Mucosa of descending colon (tissue), 3 donors: ENCODE data around the gene GPM6B. TPM values are rescaled to one million over a fixed set of nuclear protein-coding genes. Genes with fewer than 3 reads are reported as not detected.

Experiments used
- ATAC-seq: fragments of 200-7000 bp; cut with Tn5 transposase; one replicate; pipeline ENCODE4 v1.9.1; 2020; ENCODE audit warnings: mild to moderate bottlenecking, moderate library complexity
- DNase-seq, 3 donors: peaks; one replicate each; pipeline ENCODE4 v3.0.0-alpha.2; 2020
- H3K36me3 ChIP-seq: fragments of 200-600 bp; one replicate; pipeline ENCODE4 v1.8.0; 2021; ENCODE audit warnings: low read depth, mild to moderate bottlenecking
- H3K4me1 ChIP-seq: fragments of 200-600 bp; one replicate; pipeline ENCODE4 v1.8.0; 2021; ENCODE audit warnings: low read depth, mild to moderate bottlenecking
- H3K4me3 ChIP-seq: fragments of 200-600 bp; one replicate; pipeline ENCODE4 v1.8.0; 2021; ENCODE audit warnings: mild to moderate bottlenecking
- H3K9me3 ChIP-seq: fragments of 200-600 bp; one replicate; pipeline ENCODE4 v1.8.0; 2021; ENCODE audit warnings: mild to moderate bottlenecking
- CTCF ChIP-seq: fragments of 200-600 bp; IDR thresholded peaks from one replicate; pipeline ENCODE4 v1.8.0; 2022; ENCODE audit warnings: antibody characterized with exemption, mild to moderate bottlenecking
- intact Hi-C, 2 donors: fragments of 100-400 bp; cut with DNase I in 1 of 2; cut with micrococcal nuclease in 1 of 2; formaldehyde crosslinking; loops; one replicate each; pipeline versions ENCODE4 v1.11.0 to v1.11.1; 2022; cut with DNase I, micrococcal nuclease
- total RNA-seq, 3 donors: library from RNA; stranded (reverse); fragmentation: NEBNext Ultra II Directional in 2 of 3; extraction: Animal tissue kit (Norgen Biotek cat#: 25700) in 2 of 3; gene quantifications; one replicate each; pipeline versions ENCODE4 v1.2.1 to v1.2.4, GENCODE V29; 2021 to 2023
- donor health status: DM: no; HTN: no; CAD: no; lungs with moderate emphysema.
- donor health status: DM: no; HTN: no; CAD: no.
- donor health status: DM: no; HTN: yes; CAD: no.

Gene GPM6B
- total RNA-seq, 3 donors from 2014 or later, result 1.3 to 34.1 (median 4.4) TPM

GRCh38 chrX:13764281-13764680, 52.6 kb downstream of the GPM6B start:
- ATAC-seq, result no peak
- intact Hi-C loops, result no loop called here
- TF ChIP-seq CTCF, result no peak
- Histone ChIP-seq H3K4me3 (no peak overlapping the region), H3K9me3 (no peaks in the 10 kb centered on the region), H3K4me1 (no peaks in the 10 kb centered on the region), H3K36me3 (no peaks in the 10 kb centered on the region)
- no peak for DNase-seq

- Histone ChIP-seq H3K9me3 (no peaks in the 10 kb centered on the region), H3K4me1 (no peaks in the 10 kb centered on the region), H3K4me3 (no peak overlapping the region), H3K36me3 (no peaks in the 10 kb centered on the region)
- no peak for TF ChIP-seq CTCF
- intact Hi-C loops, result no loop called here
- ATAC-seq (no peak), DNase-seq (no peak)
These were observed 53.4 kb downstream of the GPM6B start for GRCh38 chrX:13763489-13763888.

GRCh38 chrX:13761606-13762414, 55.1 kb downstream of the GPM6B start:
- Histone ChIP-seq H3K4me3 (no peak overlapping the region), H3K4me1 (no peaks in the 10 kb centered on the region), H3K36me3 (no peaks in the 10 kb centered on the region), H3K9me3 (no peaks in the 10 kb centered on the region)
- intact Hi-C loops, result no loop called here
- DNase-seq (no peak), ATAC-seq (no peak)
- no peak for TF ChIP-seq CTCF

GRCh38 chrX:13760426-13760825, 56.5 kb downstream of the GPM6B start:
- Histone ChIP-seq H3K4me1 (no peaks in the 10 kb centered on the region), H3K4me3 (no peak overlapping the region), H3K36me3 (no peaks in the 10 kb centered on the region), H3K9me3 (no peaks in the 10 kb centered on the region)
- DNase-seq, result no peak
- no peak for TF ChIP-seq CTCF
- ATAC-seq, result no peak
- intact Hi-C loops, result no loop called here

- DNase-seq (no peak), ATAC-seq (peak; percentile 31)
- no peaks in the 10 kb centered on the region for H3K9me3 ChIP-seq
- intact Hi-C loops, result no loop called here
- H3K4me1 ChIP-seq, result no peaks in the 10 kb centered on the region
- no peak overlapping the region for H3K4me3 ChIP-seq
- no peaks in the 10 kb centered on the region for H3K36me3 ChIP-seq
- TF ChIP-seq CTCF, result no peak
These were observed 57.7 kb downstream of the GPM6B start for GRCh38 chrX:13759152-13759718.
